Neural progenitor cell (in vitro differentiated cells): ENCODE measurements around the gene DNAH5. TPM values are rescaled to one million over a fixed set of nuclear protein-coding genes. Genes with fewer than 3 reads are reported as not detected.

Experiments
- DNase-seq: peaks from one replicate; pipeline ENCODE4 v3.0.0-alpha.2; 2016; ENCODE audit warnings: low spot score
- H2AFZ ChIP-seq: fragments of 200-600 bp; sonication (generic); replicated peaks from 2 replicates; pipeline ENCODE4 v1.6.1; 2016; ENCODE audit warnings: antibody characterized with exemption
- H3F3A ChIP-seq: fragments of 200-600 bp; sonication (generic); 2 replicates; pipeline ENCODE4 v1.6.1; 2016; ENCODE audit warnings: antibody characterized with exemption, low read depth
- H3K27ac ChIP-seq: fragments of 200-600 bp; sonication (generic); 2 replicates; pipeline ENCODE4 v1.5.1; 2016; ENCODE audit warnings: mild to moderate bottlenecking
- H3K27me3 ChIP-seq: fragments of 200-600 bp; sonication (generic); 2 replicates; pipeline ENCODE4 v1.6.1; 2016; ENCODE audit warnings: mild to moderate bottlenecking, moderate library complexity
- H3K36me3 ChIP-seq: fragments of 200-600 bp; sonication (generic); 2 replicates; pipeline ENCODE4 v1.5.1; 2016
- H3K4me1 ChIP-seq: fragments of 200-600 bp; sonication (generic); 2 replicates; pipeline ENCODE4 v1.6.1; 2016; ENCODE audit warnings: mixed run types
- H3K4me2 ChIP-seq: fragments of 200-600 bp; sonication (generic); 2 replicates; pipeline ENCODE4 v1.6.1; 2016
- H3K4me3 ChIP-seq: fragments of 200-600 bp; sonication (generic); 2 replicates; pipeline ENCODE4 v1.5.1; 2016
- H3K79me2 ChIP-seq: fragments of 200-600 bp; sonication (generic); 2 replicates; pipeline ENCODE4 v1.6.1; 2016; ENCODE audit warnings: low read depth
- H3K9ac ChIP-seq: fragments of 200-600 bp; sonication (generic); 2 replicates; pipeline ENCODE4 v1.6.1; 2016
- H3K9me3 ChIP-seq: fragments of 200-600 bp; sonication (generic); 2 replicates; pipeline ENCODE4 v1.5.1; 2016; ENCODE audit warnings: low read depth
- H4K20me1 ChIP-seq: fragments of 200-600 bp; sonication (generic); 2 replicates; pipeline ENCODE4 v1.6.1; 2016; ENCODE audit warnings: low read depth
- H3K27ac Mint-ChIP-seq: 3 replicates; pipeline ENCODE4 v1.8.0; 2021; ENCODE audit warnings: mixed read lengths
- H3K27me3 Mint-ChIP-seq: 2 replicates; pipeline ENCODE4 v1.8.0; 2022; ENCODE audit warnings: low read depth, mild to moderate bottlenecking, inconsistent platforms, moderate library complexity, mixed read lengths; ENCODE audit not compliant: insufficient read depth
- H3K36me3 Mint-ChIP-seq: 3 replicates; pipeline ENCODE4 v1.8.0; 2021; ENCODE audit warnings: mixed read lengths
- H3K4me1 Mint-ChIP-seq: 3 replicates; pipeline ENCODE4 v1.8.0; 2021; ENCODE audit warnings: mixed read lengths
- H3K4me3 Mint-ChIP-seq: 3 replicates; pipeline ENCODE4 v1.8.0; 2021; ENCODE audit warnings: mild to moderate bottlenecking, moderate library complexity, mixed read lengths
- H3K9me3 Mint-ChIP-seq: 3 replicates; pipeline ENCODE4 v1.8.0; 2020; ENCODE audit warnings: mixed read lengths
- CTCF ChIP-seq: fragments of 200-600 bp; sonication (generic); IDR thresholded peaks from 2 replicates; pipeline ENCODE4 v1.5.1; 2017; ENCODE audit warnings: antibody characterized with exemption, mild to moderate bottlenecking
- EZH2 ChIP-seq: fragments of 200-600 bp; sonication (generic); IDR thresholded peaks from 2 replicates; pipeline ENCODE4 v1.6.1; 2017; ENCODE audit warnings: antibody characterized with exemption, mild to moderate bottlenecking, moderate library complexity
- EZH2phosphoT487 ChIP-seq: fragments of 200-600 bp; sonication (generic); IDR thresholded peaks from 2 replicates; pipeline ENCODE4 v1.6.1; 2017; ENCODE audit warnings: antibody characterized with exemption
- total RNA-seq: library from RNA; depleted of rRNA; stranded (reverse); fragments of >200 nt; gene quantifications from 2 replicates; pipeline ENCODE4 v1.2.3, GENCODE V29; 2015; ENCODE audit warnings: low replicate concordance

DNAH5 gene
- total RNA-seq, 1 donor from 2014 or later = 0.39 TPM

GRCh38 chr5:13991365-13991764, 46.9 kb upstream of the DNAH5 start:
- no peaks in the 10 kb centered on the region for H3F3A ChIP-seq
- Mint-ChIP-seq H3K4me1 (peaks cover 2% of the 10 kb centered on the region), H3K9me3 (peaks cover 2% of the 10 kb centered on the region), H3K4me3 (no peak overlapping the region), H3K36me3 (no peaks in the 10 kb centered on the region), H3K27ac (no peak overlapping the region), H3K27me3 (peaks cover 2% of the 10 kb centered on the region)
- H3K4me3 ChIP-seq = no peak overlapping the region
- H3K27ac ChIP-seq = no peak overlapping the region
- H3K9ac ChIP-seq = no peak overlapping the region
- DNase-seq = no peak
- no peaks in the 10 kb centered on the region for H3K9me3 ChIP-seq
- H3K4me2 ChIP-seq = no peak overlapping the region
- H3K36me3 ChIP-seq = no peaks in the 10 kb centered on the region
- H3K27me3 ChIP-seq = no peaks in the 10 kb centered on the region
- TF ChIP-seq CTCF (no peak), EZH2phosphoT487 (no peak), EZH2 (no peak)
- H3K79me2 ChIP-seq = no peaks in the 10 kb centered on the region
- H3K4me1 ChIP-seq = peaks cover 3% of the 10 kb centered on the region
- no peak overlapping the region for H2AFZ ChIP-seq
- H4K20me1 ChIP-seq = no peaks in the 10 kb centered on the region

GRCh38 chr5:13990896-13991295, 46.4 kb upstream of the DNAH5 start:
- Mint-ChIP-seq H3K9me3 (peaks cover 2% of the 10 kb centered on the region), H3K4me1 (peaks cover 2% of the 10 kb centered on the region), H3K27ac (no peak overlapping the region), H3K4me3 (no peak overlapping the region), H3K27me3 (peaks cover 2% of the 10 kb centered on the region), H3K36me3 (no peaks in the 10 kb centered on the region)
- DNase-seq = no peak
- Histone ChIP-seq H3K9ac (no peak overlapping the region), H3K9me3 (no peaks in the 10 kb centered on the region), H3K4me3 (no peak overlapping the region), H3K36me3 (no peaks in the 10 kb centered on the region), H4K20me1 (no peaks in the 10 kb centered on the region), H3K4me2 (no peak overlapping the region), H3K4me1 (peaks cover 3% of the 10 kb centered on the region), H3F3A (no peaks in the 10 kb centered on the region), H3K79me2 (no peaks in the 10 kb centered on the region), H3K27ac (no peak overlapping the region), H2AFZ (no peak overlapping the region), H3K27me3 (no peaks in the 10 kb centered on the region)
- TF ChIP-seq EZH2 (no peak), EZH2phosphoT487 (no peak), CTCF (no peak)

- Mint-ChIP-seq H3K27me3 (peaks cover 2% of the 10 kb centered on the region), H3K36me3 (no peaks in the 10 kb centered on the region), H3K27ac (no peak overlapping the region), H3K4me3 (no peak overlapping the region), H3K4me1 (peaks cover 2% of the 10 kb centered on the region), H3K9me3 (peaks cover 2% of the 10 kb centered on the region)
- TF ChIP-seq EZH2phosphoT487 (no peak), CTCF (no peak), EZH2 (no peak)
- Histone ChIP-seq H3K27ac (no peak overlapping the region), H2AFZ (no peak overlapping the region), H3K4me3 (no peak overlapping the region), H3K27me3 (no peaks in the 10 kb centered on the region), H3K9ac (no peak overlapping the region), H3K36me3 (no peaks in the 10 kb centered on the region), H3K4me2 (no peak overlapping the region), H3F3A (no peaks in the 10 kb centered on the region), H3K79me2 (no peaks in the 10 kb centered on the region), H3K4me1 (peaks cover 3% of the 10 kb centered on the region), H3K9me3 (no peaks in the 10 kb centered on the region), H4K20me1 (no peaks in the 10 kb centered on the region)
- DNase-seq = no peak
These were observed 45.3 kb upstream of the DNAH5 start for GRCh38 chr5:13989832-13990231.
